ENCODE data around the gene SIRPA. TPM values are rescaled to one million over a fixed set of nuclear protein-coding genes. Genes with fewer than 3 reads are reported as not detected.

Gene SIRPA
- total RNA-seq, 4 donors from 2014 or later, result 11.5 to 34.6 (median 20.2) TPM

- intact Hi-C loops (cut with DNase I; ENCODE audit: low total_unique reads), result no loop called here
- Histone ChIP-seq H3K4me1 (no peaks in the 10 kb centered on the region), H3K9me3 (no peaks in the 10 kb centered on the region), H3K36me3 (no peaks in the 10 kb centered on the region), H3K27ac (no peak overlapping the region), H3K27me3 (no peaks in the 10 kb centered on the region), H3K4me3 (no peak overlapping the region)
- no peak for DNase-seq
- no peak for TF ChIP-seq POLR2A (IDR thresholded peaks at IDR 0.05)
- no peak for TF ChIP-seq CTCF (IDR thresholded peaks at IDR 0.05)
These were observed 13.9 kb upstream of the SIRPA start for GRCh38 chr20:1881240-1881835.

GRCh38 chr20:1882026-1882425 is 13.2 kb upstream of the SIRPA start:
- no peak overlapping the region for H3K27ac ChIP-seq

GRCh38 chr20:1883986-1884385 is 11.2 kb upstream of the SIRPA start:
- TF ChIP-seq CTCF (IDR thresholded peaks at IDR 0.05) (no peak), POLR2A (IDR thresholded peaks at IDR 0.05) (no peak)
- H3K27ac ChIP-seq, result no peak overlapping the region
- H3K9me3 ChIP-seq, result no peaks in the 10 kb centered on the region
- H3K4me1 ChIP-seq, result no peaks in the 10 kb centered on the region
- intact Hi-C loops (cut with DNase I; ENCODE audit: low total_unique reads), result no loop called here
- H3K4me3 ChIP-seq, result no peak overlapping the region
- H3K27me3 ChIP-seq, result no peaks in the 10 kb centered on the region
- H3K36me3 ChIP-seq, result no peaks in the 10 kb centered on the region
- no peak for DNase-seq

More at GRCh38 chr20:1882026-1882425, 13.2 kb upstream of the SIRPA start:
- Histone ChIP-seq H3K4me3 (no peak overlapping the region), H3K27me3 (no peaks in the 10 kb centered on the region), H3K36me3 (no peaks in the 10 kb centered on the region), H3K9me3 (no peaks in the 10 kb centered on the region), H3K4me1 (no peaks in the 10 kb centered on the region)
- DNase-seq, result no peak
- intact Hi-C loops (cut with DNase I; ENCODE audit: low total_unique reads), result no loop called here
- TF ChIP-seq POLR2A (IDR thresholded peaks at IDR 0.05), result no peak

- H3K36me3 ChIP-seq, result no peaks in the 10 kb centered on the region
- no peaks in the 10 kb centered on the region for H3K4me1 ChIP-seq
- no peak for DNase-seq
- H3K27me3 ChIP-seq, result no peaks in the 10 kb centered on the region
- TF ChIP-seq POLR2A (IDR thresholded peaks at IDR 0.05) (no peak), CTCF (IDR thresholded peaks at IDR 0.05) (no peak)
- H3K9me3 ChIP-seq, result no peaks in the 10 kb centered on the region
- intact Hi-C loops (cut with DNase I; ENCODE audit: low total_unique reads), result no loop called here
- no peak overlapping the region for H3K27ac ChIP-seq
- no peak overlapping the region for H3K4me3 ChIP-seq
These were observed 10.0 kb upstream of the SIRPA start for GRCh38 chr20:1885254-1885653.

- TF ChIP-seq CTCF (IDR thresholded peaks at IDR 0.05), result no peak
- TF ChIP-seq POLR2A (IDR thresholded peaks at IDR 0.05), result no peak
- no peaks in the 10 kb centered on the region for H3K36me3 ChIP-seq
- no peaks in the 10 kb centered on the region for H3K4me1 ChIP-seq
- H3K27ac ChIP-seq, result no peak overlapping the region
- H3K9me3 ChIP-seq, result no peaks in the 10 kb centered on the region
- intact Hi-C loops (cut with DNase I; ENCODE audit: low total_unique reads), result no loop called here
- DNase-seq, result no peak
- no peaks in the 10 kb centered on the region for H3K27me3 ChIP-seq
- H3K4me3 ChIP-seq, result no peak overlapping the region
These were observed 9.1 kb upstream of the SIRPA start for GRCh38 chr20:1885940-1886693.
